VCaP (cell line): ENCODE measurements around the gene SNTG2.

Source experiments
- H3K27ac ChIP-seq: fragments of 450-650 bp; 2 replicates; pipeline ENCODE4 v1.5.1; 2017
- CTCF ChIP-seq: fragments of 450-650 bp; conservative IDR thresholded peaks from 2 replicates; pipeline ENCODE4 v1.5.1; 2017; ENCODE audit warnings: mild to moderate bottlenecking, moderate library complexity

SNTG2 gene

GRCh38 chr2:1253629-1254028, 303.0 kb downstream of the SNTG2 start:
- no peak overlapping the region for H3K27ac ChIP-seq

DNA sequence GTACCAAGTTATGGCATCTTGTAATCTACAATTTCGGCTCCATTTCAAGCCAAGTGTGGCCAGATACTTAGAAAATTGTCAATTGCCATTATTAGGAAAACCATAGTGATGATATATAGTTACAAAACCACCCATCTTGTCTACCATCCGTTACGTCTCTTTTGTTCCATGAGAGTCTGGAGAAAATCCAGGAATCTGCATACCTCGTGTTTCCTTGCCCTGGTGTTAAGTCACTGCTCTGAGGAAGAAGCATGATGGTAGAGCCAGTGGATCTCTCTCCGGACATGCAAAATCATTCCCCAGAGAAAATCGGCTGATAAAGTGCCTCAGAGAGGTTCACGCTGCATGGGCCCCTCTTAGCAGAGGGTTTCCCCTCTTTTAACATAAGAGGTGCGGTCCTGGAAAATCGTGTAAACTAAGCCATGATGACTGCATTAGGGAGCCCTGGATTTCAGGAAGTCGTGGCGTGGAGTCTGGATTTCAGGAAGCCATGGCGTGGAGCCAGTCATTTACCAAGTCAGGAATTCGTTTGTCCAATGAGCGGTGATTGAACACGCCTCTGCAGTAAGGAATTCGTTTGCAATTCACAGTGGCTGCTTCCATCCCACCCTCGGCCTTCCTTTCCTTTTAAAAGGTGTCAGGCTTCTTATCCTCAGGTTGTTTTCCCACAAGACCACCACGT, 304.2 kb downstream of the SNTG2 start:
- no peak for TF ChIP-seq CTCF

More at GRCh38 chr2:1253629-1254028, 303.0 kb downstream of the SNTG2 start:
- no peak for TF ChIP-seq CTCF

DNA sequence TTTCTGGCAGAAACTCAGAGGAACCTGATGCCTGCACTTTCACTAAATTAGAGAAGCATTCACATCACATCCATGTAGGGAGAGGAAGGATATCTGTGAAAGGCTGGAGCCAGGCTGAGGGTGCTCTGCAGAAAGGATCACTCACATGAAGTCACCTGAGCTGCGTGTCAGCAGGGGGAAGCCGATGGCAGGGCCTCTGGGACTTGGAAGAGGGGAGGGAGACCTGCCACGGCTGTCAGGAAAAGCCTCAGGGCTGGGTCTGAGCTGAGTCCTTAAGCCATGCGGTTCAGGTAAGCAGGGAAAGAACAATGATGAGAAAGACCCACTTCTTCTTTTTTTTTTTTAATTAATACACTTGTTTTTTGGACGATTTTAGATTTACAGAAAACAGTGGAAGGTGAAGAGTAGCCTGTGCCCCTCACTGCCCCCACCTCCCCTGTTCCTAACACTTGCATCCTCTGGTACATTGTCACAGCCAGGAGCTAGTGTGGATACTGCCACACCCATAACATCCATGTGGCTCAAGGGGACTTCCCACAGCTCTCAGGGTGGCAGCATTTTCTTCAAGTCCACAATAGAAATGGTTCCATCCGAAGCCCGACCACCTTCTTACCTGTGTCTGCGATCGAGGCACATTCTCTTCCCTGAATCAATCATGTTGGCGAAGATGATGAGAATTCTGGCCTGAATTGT, 306.1 kb downstream of the SNTG2 start:
- H3K27ac ChIP-seq = no peak overlapping the region
- TF ChIP-seq CTCF = no peak

More for the DNA sequence above, 304.2 kb downstream of the SNTG2 start:
- H3K27ac ChIP-seq = no peak overlapping the region

DNA sequence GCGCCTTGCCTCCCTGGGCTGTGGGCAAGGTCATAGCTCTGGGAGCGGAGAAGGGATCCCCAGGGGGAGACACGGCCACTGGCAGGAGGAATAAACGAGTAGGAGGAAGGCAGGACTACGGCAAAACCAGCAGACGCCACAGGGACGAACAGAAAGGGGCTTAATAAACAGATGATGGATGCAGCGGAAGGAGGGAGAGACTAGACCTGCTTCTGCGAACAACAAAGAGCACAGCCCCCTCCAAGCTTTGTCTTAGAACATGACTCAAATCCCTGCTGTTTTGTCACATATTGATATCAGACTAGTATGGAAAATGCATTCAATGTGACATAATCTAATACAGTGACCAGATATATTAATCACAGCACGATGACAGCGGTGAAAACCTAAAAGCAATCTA, 306.7 kb downstream of the SNTG2 start:
- no peak for TF ChIP-seq CTCF
- H3K27ac ChIP-seq = no peak overlapping the region

- no peak overlapping the region for H3K27ac ChIP-seq
- no peak for TF ChIP-seq CTCF
Measured at GRCh38 chr2:1259746-1260145, 309.1 kb downstream of the SNTG2 start.

- no peak overlapping the region for H3K27ac ChIP-seq
- TF ChIP-seq CTCF = no peak
Measured at GRCh38 chr2:1262609-1263008, 312.0 kb downstream of the SNTG2 start.

GRCh38 chr2:1265454-1265853, 314.8 kb downstream of the SNTG2 start:
- no peak for TF ChIP-seq CTCF
- H3K27ac ChIP-seq = no peak overlapping the region
